GM19455 (cell line): ENCODE results near the gene NHSL1.

ENCODE experiments used
- ATAC-seq: cut with Tn5 transposase; IDR thresholded peaks from one replicate; pipeline ENCODE4 v1.9.1; 2021; ENCODE audit not compliant: unreplicated experiment

NHSL1 gene

GRCh38 chr6:138404666-138405337, 94.5 kb downstream of the NHSL1 start:
- peak; percentile 5 for ATAC-seq

- peak; percentile 81 for ATAC-seq
Measured at GRCh38 chr6:138403801-138404665, 95.3 kb downstream of the NHSL1 start, which contains the start of gene HEBP2. HEBP2 (plus strand) TSS chr6:138404223; CDS start chr6:138404496, 273 bp downstream.

DNA sequence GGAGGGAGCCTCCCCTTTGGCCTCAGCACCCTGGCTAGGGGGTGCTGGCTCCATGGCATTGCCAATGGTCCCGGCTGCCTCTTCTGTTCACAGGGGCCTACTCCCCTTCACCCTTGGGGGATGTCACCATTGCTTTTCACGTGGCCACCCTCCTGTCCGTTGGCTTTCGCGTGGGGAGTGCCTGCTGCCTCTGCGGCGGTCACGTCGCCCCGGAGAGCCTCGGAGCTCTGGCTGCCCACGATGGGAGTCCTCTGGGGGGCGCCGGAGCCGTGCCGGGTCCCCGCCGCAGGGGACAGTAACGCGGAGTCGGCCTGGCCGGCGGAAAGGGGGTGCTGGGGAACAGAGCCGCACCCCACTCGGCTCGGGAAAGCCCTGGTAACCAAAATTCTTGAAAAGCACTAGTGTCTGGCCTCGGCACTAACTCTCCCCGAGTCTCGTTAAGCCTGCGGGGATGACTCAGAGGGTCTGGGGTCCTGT, 95.9 kb downstream of the NHSL1 start:
- peak; percentile 7 for ATAC-seq

DNA sequence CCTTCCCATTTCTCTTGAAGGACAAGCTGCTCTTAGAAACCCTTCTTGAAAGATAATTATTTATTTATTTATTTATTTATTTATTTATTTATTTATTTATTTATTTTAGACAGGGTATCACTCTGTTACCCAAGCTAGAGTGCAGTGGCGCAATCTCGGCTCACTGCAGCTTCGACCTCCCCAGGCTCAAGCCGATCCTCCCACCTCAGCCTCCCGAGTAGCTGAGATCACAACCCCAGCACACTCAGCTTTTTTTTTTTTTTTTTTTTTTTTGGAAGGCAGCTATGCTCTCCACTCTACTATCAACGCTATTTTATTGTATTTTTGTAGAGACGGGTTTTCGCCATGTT, 96.5 kb downstream of the NHSL1 start:
- ATAC-seq, result no peak

- ATAC-seq, result no peak
Measured at GRCh38 chr6:138401960-138402837, 97.1 kb downstream of the NHSL1 start.

DNA sequence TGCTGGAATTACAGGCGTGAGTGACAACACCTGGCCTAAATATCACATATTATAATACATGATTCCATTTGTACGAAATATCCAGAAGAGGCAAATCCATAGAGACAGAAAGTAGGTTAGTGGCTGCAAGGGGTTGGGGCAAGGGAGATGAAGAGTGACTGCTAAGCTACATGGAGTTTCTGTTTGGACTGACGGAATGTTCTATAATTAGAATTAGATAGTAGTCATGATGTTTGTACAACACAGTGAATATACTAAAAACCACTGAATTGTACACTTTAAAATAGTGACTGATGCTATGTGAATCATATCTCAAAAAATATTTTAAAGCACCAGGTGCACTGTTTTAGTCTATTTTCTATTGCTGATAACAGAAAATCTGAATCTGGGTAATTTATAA, 99.0 kb downstream of the NHSL1 start:
- no peak for ATAC-seq

DNA sequence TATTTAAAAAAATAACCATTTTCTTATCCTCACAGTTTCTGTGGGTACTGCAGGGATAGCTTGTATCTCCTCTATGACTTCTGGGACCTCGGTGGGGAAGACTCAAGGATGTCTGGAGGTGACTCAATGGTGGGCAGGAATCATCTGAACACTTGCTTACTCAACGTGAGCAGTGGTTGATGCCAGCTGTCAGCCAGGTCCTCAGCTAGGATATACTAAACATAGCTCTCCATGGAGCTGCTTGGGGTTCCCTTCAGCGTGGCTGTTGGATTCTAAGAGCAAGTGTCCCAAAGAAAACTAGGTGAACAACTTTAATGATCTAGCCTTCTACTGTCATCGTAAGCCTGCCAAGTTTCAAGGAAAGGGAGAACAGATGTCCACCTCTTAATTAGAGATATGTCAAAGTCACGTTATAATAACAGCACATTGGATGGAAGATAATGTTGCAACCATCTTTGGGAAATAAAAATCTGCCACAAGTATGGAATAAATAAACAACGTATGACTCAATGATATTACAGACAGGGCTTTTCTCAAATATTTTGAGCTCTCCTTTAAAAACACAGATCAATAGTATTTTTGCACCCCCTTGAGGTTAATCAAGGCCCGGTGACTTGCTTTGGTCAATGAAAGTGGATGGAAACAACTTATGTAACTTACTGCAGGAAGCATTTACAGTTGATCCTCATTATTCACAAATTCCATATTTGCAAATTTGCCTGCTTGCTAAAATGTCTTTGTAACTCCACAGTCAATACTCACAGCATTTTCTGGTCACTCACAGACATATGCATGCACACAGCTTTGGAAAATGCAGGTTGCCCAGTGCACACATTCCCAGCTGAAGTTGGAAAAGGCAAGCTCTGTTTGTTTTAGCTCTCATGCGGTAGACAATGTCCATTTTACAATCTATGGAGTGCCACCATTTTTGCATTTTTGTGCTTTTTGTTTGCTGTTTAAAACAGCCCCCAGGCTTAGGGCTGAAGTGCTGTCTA, 101.9 kb downstream of the NHSL1 start:
- no peak for ATAC-seq

DNA sequence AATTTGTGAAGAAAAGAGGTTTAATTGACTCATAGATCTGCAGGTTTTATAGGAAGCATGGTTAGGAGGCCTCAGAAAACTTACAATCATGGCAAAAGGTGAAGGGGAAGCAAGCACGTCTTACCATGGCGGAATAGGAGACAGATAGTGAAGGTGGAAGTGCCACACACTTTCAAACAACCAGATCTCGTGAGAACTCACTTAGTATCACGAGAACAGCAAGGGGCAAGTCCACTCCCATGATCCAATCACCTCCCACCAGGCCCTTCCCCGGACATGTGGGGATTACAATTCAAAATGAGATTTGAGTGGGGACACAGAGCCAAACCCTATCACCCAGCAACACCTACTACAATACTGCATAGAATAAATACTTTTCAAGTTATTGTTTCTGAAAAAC, 102.6 kb downstream of the NHSL1 start:
- ATAC-seq, result no peak

GRCh38 chr6:138393871-138394783, 105.2 kb downstream of the NHSL1 start:
- no peak for ATAC-seq

DNA sequence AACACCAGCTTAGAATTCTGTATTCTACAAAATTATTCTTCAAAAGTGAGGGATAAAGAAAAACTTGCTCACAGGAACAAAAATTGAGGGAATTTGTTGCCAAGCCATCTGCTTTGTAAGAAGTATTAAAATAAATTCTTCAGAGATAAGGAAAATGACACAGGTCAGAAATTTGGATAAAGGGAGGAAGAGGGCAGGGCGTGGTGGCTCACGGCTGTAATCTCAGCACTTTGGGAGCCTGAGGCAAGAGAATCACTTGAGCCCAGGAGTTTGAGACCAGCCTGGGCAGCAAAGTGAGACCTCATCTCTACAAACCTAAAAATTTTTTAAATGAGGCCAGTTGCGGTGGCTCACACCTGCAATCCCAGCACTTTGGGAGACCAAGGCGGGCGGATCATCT, 109.7 kb downstream of the NHSL1 start:
- ATAC-seq, result no peak

GRCh38 chr6:138387577-138388368, 111.5 kb downstream of the NHSL1 start:
- ATAC-seq, result no peak

GRCh38 chr6:138386897-138387296, 112.4 kb downstream of the NHSL1 start:
- ATAC-seq, result no peak

- ATAC-seq, result no peak
Measured at GRCh38 chr6:138383776-138384175, 115.5 kb downstream of the NHSL1 start.

DNA sequence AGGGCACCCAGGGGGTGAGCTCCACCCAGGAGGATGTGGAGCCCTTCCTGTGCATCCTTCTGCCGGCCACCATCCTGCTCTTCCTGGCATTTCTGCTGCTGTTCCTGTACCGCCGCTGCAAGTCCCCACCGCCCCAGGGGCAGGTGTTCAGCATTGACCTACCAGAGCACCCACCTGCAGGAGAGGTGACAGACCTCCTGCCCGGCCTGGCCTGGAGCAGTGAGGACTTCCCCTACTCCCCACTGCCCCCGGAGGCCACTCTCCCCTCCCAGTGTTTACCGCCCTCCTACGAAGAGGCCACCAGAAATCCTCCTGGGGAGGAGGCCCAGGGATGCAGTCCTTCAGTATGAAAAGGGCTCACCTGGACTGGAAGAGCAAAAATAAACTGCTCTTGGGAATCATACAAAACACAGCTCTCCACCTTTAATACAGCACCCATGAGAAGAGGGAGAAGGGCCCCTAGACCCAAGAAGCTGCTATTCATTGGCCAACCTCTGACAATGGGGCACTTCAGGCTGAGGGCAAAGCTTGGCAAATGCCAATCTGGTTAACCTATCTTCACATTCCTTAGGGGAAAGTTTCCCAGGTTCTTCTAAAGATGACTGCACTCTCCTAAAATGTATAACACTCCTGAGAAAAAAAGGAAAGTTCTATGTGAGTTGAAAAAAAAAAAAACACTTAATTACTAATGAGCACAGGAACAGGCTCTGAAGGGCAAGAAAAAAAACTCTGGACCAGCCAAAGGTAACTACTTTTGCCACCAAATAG, 116.6 kb downstream of the NHSL1 start:
- ATAC-seq, result no peak

GRCh38 chr6:138378463-138378862, 120.8 kb downstream of the NHSL1 start:
- ATAC-seq, result no peak

DNA sequence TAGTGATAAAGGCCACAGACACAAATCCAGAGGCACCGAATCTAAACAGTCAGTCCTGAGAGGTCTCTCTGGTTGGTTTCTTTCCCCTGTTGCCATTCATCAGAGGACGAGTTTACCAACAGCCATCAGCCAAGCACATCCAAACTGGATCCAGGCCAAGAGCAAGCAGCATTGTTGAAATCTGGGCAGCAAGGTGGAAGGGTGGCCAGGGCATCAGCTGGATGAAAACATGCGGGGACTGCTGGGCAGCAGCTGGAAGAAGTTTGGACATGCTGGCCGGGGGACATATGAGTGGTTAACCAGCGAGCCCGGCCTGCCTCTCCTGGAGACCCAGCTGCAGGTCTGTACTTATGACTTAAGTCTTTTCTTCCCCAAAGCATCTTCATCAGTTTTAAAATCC, 121.5 kb downstream of the NHSL1 start, which contains the start of gene SMIM28:
TSS of gene SMIM28 (plus strand) at position 62 of the 400 bp plus-strand sequence. CDS start at position 230, 168 bp downstream.
- ATAC-seq, result no peak

- no peak for ATAC-seq
Measured at GRCh38 chr6:138377042-138377441, 122.3 kb downstream of the NHSL1 start.
